HT1080 (cell line): Measurements from ENCODE around the gene PCDHGB6. TPM values are rescaled to one million over a fixed set of nuclear protein-coding genes. Genes with fewer than 3 reads are reported as not detected.
A peak's percentile ranks its signal among the peaks of the same experiment; 100 is the strongest.
"Not testable (repeated sequence)": the region's sequence is repeated elsewhere in the genome, so short reads cannot be mapped to it uniquely, and the experiment has no call there.

ENCODE experiments used
- DNase-seq: peaks from one replicate; pipeline ENCODE4 v3.0.0-alpha.2; 2015; ENCODE audit warnings: low read depth
- total RNA-seq: library from RNA; depleted of rRNA; stranded (reverse); fragments of >200 nt; shearing (Covaris generic); gene quantifications from 2 replicates; pipeline ENCODE4 v1.2.3, GENCODE V29; 2014

Gene PCDHGB6
- total RNA-seq, 1 experiment from 2014 or later: 0.10 TPM

- DNase-seq: peak; percentile 66
Measured at GRCh38 chr5:141387557-141388311, 20.1 kb upstream of the PCDHGB6 start, which contains the start of gene PCDHGB4. TSS of gene PCDHGB4 (plus strand) at chr5:141387698. CDS start at chr5:141387885, 187 bp downstream.

- no peak for DNase-seq
Measured at GRCh38 chr5:141388661-141389060, 19.2 kb upstream of the PCDHGB6 start.

- no peak for DNase-seq
Measured at GRCh38 chr5:141389153-141390042, 18.4 kb upstream of the PCDHGB6 start.

- DNase-seq: no peak
Measured at GRCh38 chr5:141392429-141393198, 15.2 kb upstream of the PCDHGB6 start, which contains the start of gene PCDHGA8. TSS of gene PCDHGA8 (plus strand) at chr5:141392633. CDS start at chr5:141392814, 181 bp downstream.

GRCh38 chr5:141393267-141393666, 14.6 kb upstream of the PCDHGB6 start:
- DNase-seq: no peak

- not testable (repeated sequence) for DNase-seq
Measured at GRCh38 chr5:141394401-141395187, 13.2 kb upstream of the PCDHGB6 start.

- not testable (repeated sequence) for DNase-seq
Measured at GRCh38 chr5:141397756-141398551, 9.9 kb upstream of the PCDHGB6 start, which contains the start of gene PCDHGB5. TSS of gene PCDHGB5 (plus strand) at chr5:141397947. CDS start at chr5:141398128, 181 bp downstream.

GRCh38 chr5:141398608-141399007, 9.2 kb upstream of the PCDHGB6 start:
- no peak for DNase-seq

- no peak for DNase-seq
Measured at GRCh38 chr5:141399555-141400258, 8.1 kb upstream of the PCDHGB6 start.

GRCh38 chr5:141402553-141403243, 5.1 kb upstream of the PCDHGB6 start, which contains the start of gene PCDHGA9:
TSS of gene PCDHGA9 (plus strand) at chr5:141402778. CDS start at chr5:141402953, 175 bp downstream.
- DNase-seq: peak; percentile 25

- no peak for DNase-seq
Measured at GRCh38 chr5:141403387-141403786, 4.4 kb upstream of the PCDHGB6 start.

- no peak for DNase-seq
Measured at GRCh38 chr5:141409598-141410306, 1.9 kb downstream of the PCDHGB6 start.

GRCh38 chr5:141411575-141411974, 3.8 kb downstream of the PCDHGB6 start:
- DNase-seq: no peak

- peak; percentile 51 for DNase-seq
Measured at GRCh38 chr5:141412854-141413539, 5.2 kb downstream of the PCDHGB6 start, which contains the start of gene PCDHGA10. TSS of gene PCDHGA10 (plus strand) at chr5:141412987. CDS start at chr5:141413176, 189 bp downstream.

- no peak for DNase-seq
Measured at GRCh38 chr5:141413540-141414069, 5.8 kb downstream of the PCDHGB6 start.

- DNase-seq: not testable (repeated sequence)
Measured at GRCh38 chr5:141414548-141415274, 6.9 kb downstream of the PCDHGB6 start.
